AG04450 (cell line): ENCODE data around the gene NMS. TPM values are rescaled to one million over a fixed set of nuclear protein-coding genes. Genes with fewer than 3 reads are reported as not detected.

Experiments
- CTCF ChIA-PET: fragments of 300-600, 350-600 bp; formaldehyde crosslinking; extraction: SDS; loops from one replicate; lab custom pipeline; 2022; ENCODE audit warnings: antibody characterized with exemption, inconsistent platforms; lab: Charles Lee
- POLR2A ChIA-PET: fragments of 350-600 bp; formaldehyde crosslinking; extraction: SDS; loops from one replicate; lab custom pipeline; 2021; ENCODE audit warnings: antibody characterized with exemption, inconsistent platforms; lab: Yijun Ruan, JAX
- DNase-seq: peaks from one replicate; pipeline ENCODE4 v3.0.0-alpha.2; 2011; ENCODE audit warnings: low read depth, low spot score
- H3K27ac ChIP-seq: one replicate; pipeline ENCODE4 v1.5.1; 2012; ENCODE audit warnings: low read depth, low read length, control low read depth
- H3K27me3 ChIP-seq: one replicate; pipeline ENCODE4 v1.6.0; 2012; ENCODE audit warnings: low read length; ENCODE audit not compliant: control insufficient read depth, insufficient read depth
- H3K4me3 ChIP-seq: 2 replicates; pipeline ENCODE4 v1.5.1; 2011; ENCODE audit warnings: mild to moderate bottlenecking, low read depth, low read length, control low read depth
- H3K9me3 ChIP-seq: 2 replicates; pipeline ENCODE4 v1.5.1; 2012; ENCODE audit warnings: low read length; ENCODE audit not compliant: control insufficient read depth, insufficient read depth
- polyA plus RNA-seq: library from polyadenylated mRNA; depleted of rRNA; stranded (reverse); fragments of >200 nt; gene quantifications from 2 replicates; pipeline ENCODE4 v1.2.3, GENCODE V29; 2011
- TF ChIP-seq, protein P1 (sequence below): IDR thresholded peaks from 2 replicates; pipeline ENCODE4 v1.5.1; 2011; ENCODE audit warnings: low read depth, low read length, control low read depth, inconsistent platforms

The NMS gene
- polyA plus RNA-seq, 1 experiment = not detected

GRCh38 chr2:100517556-100517955 is 47.3 kb downstream of the NMS start:
- H3K4me3 ChIP-seq = no peak overlapping the region
- TF ChIP-seq, protein P1, sequence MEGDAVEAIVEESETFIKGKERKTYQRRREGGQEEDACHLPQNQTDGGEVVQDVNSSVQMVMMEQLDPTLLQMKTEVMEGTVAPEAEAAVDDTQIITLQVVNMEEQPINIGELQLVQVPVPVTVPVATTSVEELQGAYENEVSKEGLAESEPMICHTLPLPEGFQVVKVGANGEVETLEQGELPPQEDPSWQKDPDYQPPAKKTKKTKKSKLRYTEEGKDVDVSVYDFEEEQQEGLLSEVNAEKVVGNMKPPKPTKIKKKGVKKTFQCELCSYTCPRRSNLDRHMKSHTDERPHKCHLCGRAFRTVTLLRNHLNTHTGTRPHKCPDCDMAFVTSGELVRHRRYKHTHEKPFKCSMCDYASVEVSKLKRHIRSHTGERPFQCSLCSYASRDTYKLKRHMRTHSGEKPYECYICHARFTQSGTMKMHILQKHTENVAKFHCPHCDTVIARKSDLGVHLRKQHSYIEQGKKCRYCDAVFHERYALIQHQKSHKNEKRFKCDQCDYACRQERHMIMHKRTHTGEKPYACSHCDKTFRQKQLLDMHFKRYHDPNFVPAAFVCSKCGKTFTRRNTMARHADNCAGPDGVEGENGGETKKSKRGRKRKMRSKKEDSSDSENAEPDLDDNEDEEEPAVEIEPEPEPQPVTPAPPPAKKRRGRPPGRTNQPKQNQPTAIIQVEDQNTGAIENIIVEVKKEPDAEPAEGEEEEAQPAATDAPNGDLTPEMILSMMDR = no peak
- H3K27ac ChIP-seq = no peak overlapping the region
- H3K9me3 ChIP-seq = no peaks in the 10 kb centered on the region
- no peak for DNase-seq
- CTCF ChIA-PET = no interaction called here
- no peaks in the 10 kb centered on the region for H3K27me3 ChIP-seq
- POLR2A ChIA-PET = no interaction called here

DNA sequence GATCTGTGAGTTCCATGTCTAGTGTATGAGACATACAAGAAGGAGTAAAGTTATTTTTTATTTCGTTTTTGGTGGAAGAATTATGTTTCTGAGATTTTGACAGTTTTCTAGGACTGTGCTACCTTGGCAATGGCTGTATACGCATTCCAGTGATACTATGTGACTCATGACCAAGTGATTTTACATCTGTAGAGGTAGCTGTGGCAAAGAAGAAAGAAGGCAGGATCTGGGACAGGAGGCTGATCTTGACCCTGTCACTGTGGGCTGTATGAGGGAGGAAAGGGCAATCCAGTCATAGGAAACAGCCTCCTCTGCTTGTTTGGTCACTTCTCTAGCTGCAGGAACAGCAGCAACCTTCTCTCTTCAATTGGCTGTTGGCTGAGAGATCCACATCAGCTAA is 48.5 kb downstream of the NMS start:
- Histone ChIP-seq H3K27ac (no peak overlapping the region), H3K27me3 (no peaks in the 10 kb centered on the region), H3K4me3 (no peak overlapping the region), H3K9me3 (no peaks in the 10 kb centered on the region; the same call in 1 of the 2 replicates)
- no peak for DNase-seq
- POLR2A ChIA-PET = no interaction called here
- CTCF ChIA-PET = no interaction called here
- TF ChIP-seq, protein P1 = no peak

GRCh38 chr2:100520224-100520623 is 49.9 kb downstream of the NMS start:
- TF ChIP-seq, protein P1 = no peak
- POLR2A ChIA-PET = no interaction called here
- DNase-seq = no peak
- Histone ChIP-seq H3K9me3 (no peaks in the 10 kb centered on the region; the same call in 1 of the 2 replicates), H3K4me3 (no peak overlapping the region), H3K27me3 (no peaks in the 10 kb centered on the region), H3K27ac (no peak overlapping the region)
- CTCF ChIA-PET = no interaction called here

- TF ChIP-seq, protein P1 = no peak
- Histone ChIP-seq H3K9me3 (no peaks in the 10 kb centered on the region; the same call in 1 of the 2 replicates), H3K4me3 (no peak overlapping the region), H3K27me3 (peaks cover 2% of the 10 kb centered on the region), H3K27ac (no peak overlapping the region)
- ChIA-PET CTCF (no interaction called here), POLR2A (no interaction called here)
- no peak for DNase-seq
Observed at GRCh38 chr2:100522430-100522829, 52.1 kb downstream of the NMS start.

- TF ChIP-seq, protein P1 = no peak
- POLR2A ChIA-PET = no interaction called here
- DNase-seq = no peak
- Histone ChIP-seq H3K27me3 (peaks cover 2% of the 10 kb centered on the region), H3K27ac (no peak overlapping the region), H3K9me3 (no peaks in the 10 kb centered on the region; the same call in 1 of the 2 replicates), H3K4me3 (no peak overlapping the region)
- CTCF ChIA-PET = no interaction called here
Observed at GRCh38 chr2:100524331-100524730, 54.0 kb downstream of the NMS start.
